GM18951 (cell line): Measurements from ENCODE around the gene SMARCA2.

ENCODE experiments used
- POLR2A ChIP-seq: IDR thresholded peaks from 4 replicates; pipeline ENCODE4 v1.6.1; 2011; ENCODE audit warnings: mild to moderate bottlenecking; ENCODE audit not compliant: insufficient read length, insufficient read depth; ENCODE audit errors: extremely low read depth
- in situ Hi-C: fragments of 300-500 bp; cut with MboI; formaldehyde crosslinking; loops from one replicate; pipeline ENCODE4 v1.12.0; 2022; ENCODE audit warnings: low sequenced_read_pairs, mixed read lengths, inconsistent platforms; ENCODE audit not compliant: unreplicated experiment

SMARCA2 gene

GRCh38 chr9:2041736-2042135 is 26.6 kb downstream of the SMARCA2 start:
- in situ Hi-C loops = no loop called here
- no peak for TF ChIP-seq POLR2A

GRCh38 chr9:2043243-2043642 is 28.1 kb downstream of the SMARCA2 start:
- TF ChIP-seq POLR2A = no peak

GRCh38 chr9:2043881-2044462 is 28.8 kb downstream of the SMARCA2 start:
- in situ Hi-C loops = no loop called here
- TF ChIP-seq POLR2A = no peak

More at GRCh38 chr9:2043243-2043642, 28.1 kb downstream of the SMARCA2 start:
- in situ Hi-C loops = no loop called here

- in situ Hi-C loops = no loop called here
- no peak for TF ChIP-seq POLR2A
These were observed 32.1 kb downstream of the SMARCA2 start for GRCh38 chr9:2047144-2047671.

- in situ Hi-C loops = no loop called here
- no peak for TF ChIP-seq POLR2A
These were observed 32.8 kb downstream of the SMARCA2 start for GRCh38 chr9:2047916-2048315.

- no peak for TF ChIP-seq POLR2A
- in situ Hi-C loops = no loop called here
These were observed 35.1 kb downstream of the SMARCA2 start for GRCh38 chr9:2050236-2050635.

GRCh38 chr9:2053883-2054845 is 39.0 kb downstream of the SMARCA2 start:
- TF ChIP-seq POLR2A = no peak
- in situ Hi-C loops = no loop called here

GRCh38 chr9:2055203-2055658 is 40.1 kb downstream of the SMARCA2 start:
- TF ChIP-seq POLR2A = no peak
- in situ Hi-C loops = no loop called here

- in situ Hi-C loops = no loop called here
- no peak for TF ChIP-seq POLR2A
These were observed 44.3 kb downstream of the SMARCA2 start for GRCh38 chr9:2059274-2059929.

- TF ChIP-seq POLR2A = no peak
- in situ Hi-C loops = no loop called here
These were observed 45.3 kb downstream of the SMARCA2 start for GRCh38 chr9:2060424-2060823.

- TF ChIP-seq POLR2A = no peak
- in situ Hi-C loops = no loop called here
These were observed 50.6 kb downstream of the SMARCA2 start for GRCh38 chr9:2065704-2066103.

- TF ChIP-seq POLR2A = no peak
- in situ Hi-C loops = no loop called here
These were observed 51.4 kb downstream of the SMARCA2 start for GRCh38 chr9:2066312-2067273.

GRCh38 chr9:2072752-2073405 is 57.7 kb downstream of the SMARCA2 start:
- no peak for TF ChIP-seq POLR2A
- in situ Hi-C loops = loop anchor here (10.0 kb wide), 1 partner anchor 348 kb away; no protein-coding TSS in a partner anchor
